ENCODE measurements around the gene FAM111B. TPM values are rescaled to one million over a fixed set of nuclear protein-coding genes. Genes with fewer than 3 reads are reported as not detected.
"Not testable (repeated sequence)": the region's sequence is repeated elsewhere in the genome, so short reads cannot be mapped to it uniquely, and the experiment has no call there.

Gene FAM111B
- total RNA-seq, 1 donor from 2014 or later: 1.1 TPM

DNA sequence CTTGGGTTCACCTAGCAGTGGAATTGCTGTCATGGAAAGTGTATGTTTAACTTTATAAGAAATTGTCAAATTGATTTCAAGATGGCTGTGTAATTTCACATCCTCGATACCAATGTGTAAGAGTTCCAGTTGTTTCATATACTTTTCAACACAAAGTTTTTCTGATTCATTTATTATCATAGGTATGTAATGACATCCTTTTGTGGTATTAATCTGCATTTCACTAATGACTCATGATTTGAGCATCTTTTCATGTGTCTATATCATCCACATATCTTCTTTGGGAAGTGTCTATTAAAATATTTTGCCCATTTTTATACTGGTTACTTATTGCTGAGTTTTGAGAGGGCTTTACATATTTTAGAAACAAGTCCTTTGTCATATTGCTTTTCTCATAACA is 38.0 kb upstream of the FAM111B start:
- intact Hi-C loops (cut with DNase I): no loop called here

DNA sequence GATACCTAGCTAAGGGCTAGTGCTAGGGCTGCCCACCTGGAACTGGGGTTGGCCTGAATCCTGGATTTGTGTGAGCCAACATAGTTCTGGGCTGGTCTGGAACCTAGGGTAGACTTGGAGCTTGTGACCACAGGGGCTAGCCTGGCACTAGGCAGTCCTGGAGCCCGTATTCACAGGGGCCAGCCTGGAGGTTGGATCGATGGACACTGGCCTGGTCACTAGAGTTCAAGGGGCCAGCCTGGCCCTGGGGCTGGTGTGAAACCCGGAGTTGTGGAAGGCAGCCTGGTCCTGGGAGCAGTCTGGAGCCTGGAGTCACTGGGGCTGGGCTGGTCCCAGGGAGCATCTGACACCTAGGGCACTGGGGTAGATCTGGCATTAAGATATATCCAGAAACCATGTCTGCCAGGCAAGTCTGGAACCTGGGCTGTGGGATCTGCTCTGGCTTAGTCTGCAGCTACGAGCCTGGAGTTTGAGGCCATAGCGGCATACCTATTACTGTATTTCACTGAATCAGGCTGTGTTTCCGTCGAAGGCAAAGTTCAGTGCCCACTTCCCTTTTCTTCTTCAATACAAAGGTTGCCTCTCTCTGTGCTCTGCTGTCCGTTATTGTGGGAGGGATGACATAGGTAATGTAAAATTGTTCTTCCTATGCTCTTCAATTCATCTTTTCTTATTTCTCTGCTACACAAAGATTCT is 30.0 kb upstream of the FAM111B start:
- no peaks in the 10 kb centered on the region for H3K4me1 ChIP-seq
- H3K27ac ChIP-seq: no peak overlapping the region
- H3K27me3 ChIP-seq (ENCODE audit: low read depth): peaks cover 11% of the 10 kb centered on the region
- intact Hi-C loops (cut with DNase I): no loop called here
- H3K36me3 ChIP-seq: no peaks in the 10 kb centered on the region
- H3K9me3 ChIP-seq: no peaks in the 10 kb centered on the region
- TF ChIP-seq, protein P1, sequence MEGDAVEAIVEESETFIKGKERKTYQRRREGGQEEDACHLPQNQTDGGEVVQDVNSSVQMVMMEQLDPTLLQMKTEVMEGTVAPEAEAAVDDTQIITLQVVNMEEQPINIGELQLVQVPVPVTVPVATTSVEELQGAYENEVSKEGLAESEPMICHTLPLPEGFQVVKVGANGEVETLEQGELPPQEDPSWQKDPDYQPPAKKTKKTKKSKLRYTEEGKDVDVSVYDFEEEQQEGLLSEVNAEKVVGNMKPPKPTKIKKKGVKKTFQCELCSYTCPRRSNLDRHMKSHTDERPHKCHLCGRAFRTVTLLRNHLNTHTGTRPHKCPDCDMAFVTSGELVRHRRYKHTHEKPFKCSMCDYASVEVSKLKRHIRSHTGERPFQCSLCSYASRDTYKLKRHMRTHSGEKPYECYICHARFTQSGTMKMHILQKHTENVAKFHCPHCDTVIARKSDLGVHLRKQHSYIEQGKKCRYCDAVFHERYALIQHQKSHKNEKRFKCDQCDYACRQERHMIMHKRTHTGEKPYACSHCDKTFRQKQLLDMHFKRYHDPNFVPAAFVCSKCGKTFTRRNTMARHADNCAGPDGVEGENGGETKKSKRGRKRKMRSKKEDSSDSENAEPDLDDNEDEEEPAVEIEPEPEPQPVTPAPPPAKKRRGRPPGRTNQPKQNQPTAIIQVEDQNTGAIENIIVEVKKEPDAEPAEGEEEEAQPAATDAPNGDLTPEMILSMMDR (IDR thresholded peaks at IDR 0.05): no peak
- peak in 1 of 2 donors; percentile 45 for ATAC-seq
- no peak overlapping the region for H3K4me3 ChIP-seq
- peak; percentile 36 for DNase-seq

More for the DNA sequence above, 38.0 kb upstream of the FAM111B start:
- Histone ChIP-seq H3K27ac (no peak overlapping the region), H3K4me1 (no peaks in the 10 kb centered on the region), H3K36me3 (no peaks in the 10 kb centered on the region), H3K9me3 (no peaks in the 10 kb centered on the region), H3K4me3 (no peak overlapping the region), H3K27me3 (ENCODE audit: low read depth) (peaks cover 16% of the 10 kb centered on the region)
- ATAC-seq: no peak
- DNase-seq: no peak
- TF ChIP-seq, protein P1 (IDR thresholded peaks at IDR 0.05): no peak

DNA sequence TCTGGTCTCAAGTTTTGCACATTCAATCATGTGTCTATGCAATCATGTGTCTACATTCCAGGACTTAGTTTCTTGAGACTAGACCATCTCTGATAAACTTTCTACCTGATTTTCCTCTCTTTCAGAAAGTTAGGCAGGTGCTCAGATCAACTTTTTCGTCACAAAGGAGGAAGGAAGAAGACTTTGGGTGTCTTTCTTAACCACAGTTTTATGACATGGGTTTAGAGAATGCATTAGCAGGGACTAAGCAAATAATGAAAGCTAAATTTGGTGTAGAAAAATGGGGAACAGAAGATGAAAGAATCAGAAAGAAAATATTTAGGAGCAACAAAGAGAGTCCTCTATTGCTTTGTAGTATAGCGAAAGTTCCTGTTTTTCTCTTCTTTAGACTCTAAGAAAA is 28.6 kb upstream of the FAM111B start:
- Histone ChIP-seq H3K9me3 (no peaks in the 10 kb centered on the region), H3K4me1 (no peaks in the 10 kb centered on the region), H3K27ac (no peak overlapping the region), H3K4me3 (no peak overlapping the region), H3K27me3 (ENCODE audit: low read depth) (peaks cover 11% of the 10 kb centered on the region), H3K36me3 (no peaks in the 10 kb centered on the region)
- DNase-seq (no peak), ATAC-seq (no peak)
- TF ChIP-seq, protein P1 (IDR thresholded peaks at IDR 0.05): no peak
- intact Hi-C loops (cut with DNase I): no loop called here

DNA sequence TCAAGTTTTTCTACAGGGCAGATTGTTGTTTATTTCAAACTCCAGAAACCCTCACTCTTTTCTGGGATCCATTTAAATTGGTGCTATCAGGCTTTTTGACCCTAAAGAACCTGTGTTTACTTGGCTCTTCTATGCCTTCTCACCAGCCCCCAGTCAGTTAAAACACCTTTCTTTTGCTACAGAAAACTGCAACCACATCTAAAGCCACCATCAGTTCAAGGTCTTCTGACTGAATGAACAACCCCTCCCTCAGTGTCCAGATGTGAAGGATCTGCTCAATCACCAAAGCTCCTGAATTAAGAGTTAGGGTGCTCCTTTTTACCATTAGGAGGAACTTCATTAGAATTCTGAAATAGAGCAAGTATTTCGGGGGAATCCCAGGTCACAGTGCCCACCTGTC is 28.0 kb upstream of the FAM111B start:
- TF ChIP-seq, protein P1 (IDR thresholded peaks at IDR 0.05): no peak
- ATAC-seq: no peak
- no peaks in the 10 kb centered on the region for H3K4me1 ChIP-seq
- peaks cover 11% of the 10 kb centered on the region for H3K27me3 ChIP-seq (ENCODE audit: low read depth)
- no peaks in the 10 kb centered on the region for H3K9me3 ChIP-seq
- no peak overlapping the region for H3K27ac ChIP-seq
- intact Hi-C loops (cut with DNase I): no loop called here
- no peak overlapping the region for H3K4me3 ChIP-seq
- no peak for DNase-seq
- H3K36me3 ChIP-seq: no peaks in the 10 kb centered on the region

DNA sequence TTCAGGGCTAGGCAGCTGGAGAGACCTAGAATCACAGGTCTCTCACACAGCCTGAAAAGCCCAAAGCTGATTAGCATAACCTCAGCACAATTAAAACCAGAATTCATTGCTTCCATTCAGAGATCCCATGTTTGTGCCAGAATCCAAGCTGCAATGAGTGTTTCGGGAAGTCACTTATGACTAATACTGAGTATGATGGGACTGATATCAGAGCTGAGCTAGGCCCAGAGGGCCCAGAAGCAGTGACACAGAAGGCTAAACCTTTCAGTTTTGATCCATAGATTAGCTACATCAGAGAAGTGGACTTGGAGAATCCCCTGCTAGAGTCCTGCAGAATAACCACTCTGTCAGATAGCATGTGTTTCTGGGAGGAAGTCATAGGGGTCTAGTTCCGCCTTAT is 26.6 kb upstream of the FAM111B start:
- not testable (repeated sequence) for ATAC-seq, H3K36me3 ChIP-seq

DNA sequence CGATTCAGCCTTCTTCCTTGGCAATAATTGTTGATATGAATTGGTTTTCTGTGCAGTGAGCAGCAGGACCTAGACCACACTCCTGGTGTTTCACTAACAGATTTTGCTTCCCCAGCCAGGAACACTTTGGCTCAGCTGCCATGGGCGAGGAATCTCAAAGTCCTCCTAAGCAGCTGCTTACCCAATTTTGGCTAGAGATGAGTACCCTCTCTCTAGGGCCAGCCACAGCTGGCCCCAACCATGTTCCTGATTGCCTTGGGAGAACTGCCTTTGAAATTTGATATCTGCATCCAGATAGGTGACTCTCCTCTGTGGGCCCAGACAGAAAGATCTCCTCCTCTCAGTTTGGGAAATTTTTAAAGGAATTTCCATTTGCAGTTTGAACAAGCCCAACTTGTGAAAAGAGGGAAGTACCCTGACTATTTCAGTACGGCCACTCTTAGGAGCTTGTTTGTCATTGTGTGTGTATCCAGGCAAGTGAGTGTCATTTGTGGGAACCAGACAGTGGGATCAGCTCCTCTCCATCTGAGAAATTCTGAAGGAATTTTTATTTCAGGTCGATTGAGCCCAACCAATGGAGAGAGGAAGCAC is 25.5 kb upstream of the FAM111B start:
- ATAC-seq; H3K27me3 ChIP-seq (ENCODE audit: low read depth); H3K4me3 ChIP-seq; H3K9me3 ChIP-seq; H3K36me3 ChIP-seq; H3K27ac ChIP-seq; DNase-seq; H3K4me1 ChIP-seq; intact Hi-C loops (cut with DNase I): not testable (repeated sequence)

More for the DNA sequence above, 26.6 kb upstream of the FAM111B start:
- intact Hi-C loops (cut with DNase I); H3K9me3 ChIP-seq; DNase-seq; H3K4me3 ChIP-seq; H3K4me1 ChIP-seq; H3K27ac ChIP-seq: not testable (repeated sequence)
- peaks cover 11% of the 10 kb centered on the region for H3K27me3 ChIP-seq (ENCODE audit: low read depth)

DNA sequence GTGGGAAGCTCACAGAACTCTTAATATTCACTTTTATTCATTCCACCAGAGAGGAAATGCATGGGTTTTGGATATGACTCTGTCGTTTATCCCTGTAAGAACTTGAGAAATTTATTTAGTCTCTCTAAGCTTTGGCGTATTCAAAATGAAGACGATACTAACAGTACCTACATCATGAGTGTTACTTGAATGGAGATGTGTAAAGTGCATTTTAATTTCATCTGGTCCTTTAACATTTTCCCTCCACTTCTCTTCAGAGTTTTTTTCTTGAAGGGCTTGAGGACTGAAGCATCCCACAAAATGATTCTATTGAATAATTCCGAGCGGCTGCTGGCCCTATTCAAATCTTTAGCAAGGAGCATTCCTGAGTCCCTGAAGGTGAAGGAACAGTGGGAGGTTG is 21.0 kb upstream of the FAM111B start, which contains the start of gene GLYATL1B:
Gene GLYATL1B (plus strand): TSS at position 301 of the 400 bp plus-strand sequence. CDS start 0 bp downstream, at position 301.
- H3K36me3 ChIP-seq; ATAC-seq; intact Hi-C loops (cut with DNase I); DNase-seq; H3K4me1 ChIP-seq; H3K27me3 ChIP-seq (ENCODE audit: low read depth); H3K27ac ChIP-seq; H3K9me3 ChIP-seq; H3K4me3 ChIP-seq: not testable (repeated sequence)
